Measurements from ENCODE around the gene TCF7L2. TPM values are rescaled to one million over a fixed set of nuclear protein-coding genes. Genes with fewer than 3 reads are reported as not detected.

Gene TCF7L2
- total RNA-seq, 1 experiment from 2014 or later = 2.6 TPM

DNA sequence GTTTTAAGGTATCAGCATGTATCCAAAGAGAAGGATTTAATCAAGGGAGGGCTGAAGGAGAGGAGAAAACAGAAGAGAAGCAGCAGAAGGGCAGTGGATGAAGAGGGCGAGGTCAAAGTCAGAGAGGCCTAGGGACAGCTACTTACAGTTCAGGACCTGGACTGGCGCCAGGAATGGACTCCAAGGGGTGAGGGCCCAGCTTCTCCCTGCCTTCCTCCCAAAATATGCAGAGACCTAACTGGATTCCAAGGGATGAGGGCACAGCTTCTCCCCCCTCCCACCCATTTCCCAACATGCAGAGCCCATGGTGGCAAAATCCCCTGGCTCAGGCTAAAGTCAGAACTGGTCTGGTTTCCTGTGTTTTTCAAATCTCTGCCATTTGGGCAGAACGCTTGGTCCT, 3.4 kb upstream of the TCF7L2 start:
- DNase-seq (ENCODE audit: low read depth) = no peak

GRCh38 chr10:112948196-112948595, 1.9 kb upstream of the TCF7L2 start:
- DNase-seq (ENCODE audit: low read depth) = no peak

GRCh38 chr10:112949143-112949823, 764 bp upstream of the TCF7L2 start:
- peak; percentile 38 for DNase-seq (ENCODE audit: low read depth)

GRCh38 chr10:112950714-112951358, 789 bp downstream of the TCF7L2 start:
- DNase-seq (ENCODE audit: low read depth) = peak; percentile 63

GRCh38 chr10:112951359-112952281, 1.6 kb downstream of the TCF7L2 start:
- peak; percentile 75 for DNase-seq (ENCODE audit: low read depth)

DNA sequence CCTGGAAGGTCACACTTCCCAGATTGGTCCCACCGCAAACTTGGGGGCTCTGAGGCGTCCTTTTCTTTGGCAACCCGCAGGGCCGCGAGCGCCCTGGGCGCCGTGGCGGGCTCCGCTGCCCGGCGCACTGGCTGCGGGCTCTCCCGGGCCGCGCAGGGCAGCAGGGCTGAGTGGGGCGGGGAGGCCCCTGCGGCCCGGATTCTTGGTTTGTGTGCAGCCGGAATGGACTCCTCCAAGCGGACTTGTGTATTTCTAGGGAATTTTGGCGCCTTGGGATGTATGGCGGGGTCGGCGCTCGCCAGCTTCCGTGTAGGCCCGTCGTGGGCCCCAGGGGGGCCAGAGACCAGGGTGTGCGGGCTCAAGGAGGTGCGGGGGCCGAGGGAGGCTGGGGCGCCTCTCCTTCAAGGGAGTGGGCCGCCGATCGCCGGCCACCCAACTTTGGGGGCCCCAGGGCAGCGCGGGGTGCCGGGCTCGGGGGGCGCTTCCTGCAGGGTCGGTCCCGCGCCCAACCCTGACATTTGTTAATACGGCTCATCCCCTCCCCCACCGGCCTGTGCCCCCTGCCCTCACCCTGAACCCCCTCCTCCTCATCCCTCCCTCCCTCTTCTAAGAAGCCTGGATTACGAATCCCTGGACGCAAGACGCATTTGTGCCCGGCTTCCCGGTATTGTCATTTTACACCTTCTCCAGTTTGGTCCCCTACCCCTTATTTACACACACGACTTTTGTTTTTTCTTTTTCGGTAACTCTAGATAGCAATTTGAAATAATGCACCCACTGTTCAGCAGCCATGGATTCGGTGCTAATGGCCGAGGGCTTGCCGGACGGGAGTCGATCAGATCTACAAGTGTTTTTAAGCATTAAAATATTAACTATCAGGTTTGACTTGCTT, 2.5 kb downstream of the TCF7L2 start:
- DNase-seq (ENCODE audit: low read depth) = peak; percentile 46

DNA sequence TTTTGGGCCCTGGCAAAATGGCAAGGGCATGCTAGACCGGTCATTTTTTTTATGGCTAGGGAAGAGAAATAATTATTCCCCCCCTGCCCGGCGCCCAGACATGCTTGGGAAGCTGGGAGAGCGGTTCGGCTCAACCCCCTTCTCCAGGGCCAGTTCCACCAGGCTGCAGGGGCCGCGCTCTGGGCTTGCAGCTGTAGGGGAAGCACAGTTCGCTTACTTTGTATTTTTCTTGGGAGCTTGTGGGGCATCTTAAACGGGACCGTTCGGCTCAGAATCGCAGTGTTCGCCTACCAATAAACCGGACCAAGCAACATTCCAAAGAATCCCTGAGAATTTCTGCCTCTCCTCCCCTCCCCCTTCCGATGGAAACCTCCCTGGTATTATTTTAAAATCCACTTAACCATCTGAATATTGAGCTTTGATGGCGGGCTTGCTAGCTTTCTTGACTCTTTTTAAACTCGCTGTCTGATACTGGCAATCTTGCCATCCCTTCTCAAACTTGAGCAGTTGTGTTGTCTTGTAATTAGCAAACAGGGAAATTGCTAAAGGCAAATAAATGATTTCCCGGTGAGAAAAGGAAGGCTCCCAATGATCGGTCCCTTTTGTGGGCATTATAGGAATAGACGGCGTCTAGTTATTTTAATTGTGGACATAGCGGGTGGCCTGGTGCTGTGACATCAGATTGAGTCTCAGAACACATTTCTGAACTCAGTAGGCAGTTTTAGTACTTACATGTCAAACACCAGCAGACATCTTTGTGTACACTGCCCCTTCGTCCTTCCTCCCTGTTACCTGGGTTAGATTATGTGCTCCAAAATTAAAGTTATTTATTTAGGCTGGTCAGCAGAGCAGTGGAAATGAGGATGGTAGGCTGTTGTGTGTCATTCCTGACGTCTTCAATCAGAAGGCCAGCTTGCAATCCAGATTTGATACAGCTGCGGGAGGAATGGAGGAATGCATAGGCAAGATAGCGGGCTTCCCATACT, 3.4 kb downstream of the TCF7L2 start:
- no peak for DNase-seq (ENCODE audit: low read depth)

DNA sequence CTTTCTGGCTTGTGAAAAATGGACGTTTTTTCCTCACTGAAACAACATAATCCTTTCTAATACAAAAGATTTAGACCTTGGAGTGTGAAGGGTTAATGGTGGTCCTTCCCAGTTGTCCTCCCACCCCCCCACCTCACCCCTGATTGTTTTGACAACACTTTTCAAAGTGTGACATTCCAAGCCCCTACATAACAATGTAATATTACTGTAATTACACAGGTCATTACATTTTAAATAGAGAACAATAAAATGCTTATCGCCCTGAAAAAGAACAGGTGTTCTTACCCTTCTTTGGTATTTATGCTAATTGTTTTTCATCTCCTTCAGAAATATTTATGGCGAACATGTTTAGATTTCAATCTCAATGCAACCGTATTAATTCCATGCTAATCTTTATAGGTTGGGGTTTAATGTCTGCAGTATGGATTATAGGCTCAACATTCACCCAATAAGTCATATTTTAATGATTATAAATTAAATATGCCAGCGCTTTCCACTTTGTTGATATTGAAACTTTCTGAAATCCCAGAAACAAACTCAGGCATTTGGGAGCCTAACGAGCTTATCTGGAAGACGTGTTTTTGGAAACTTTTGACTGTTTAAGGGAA, 5.0 kb downstream of the TCF7L2 start:
- no peak for DNase-seq (ENCODE audit: low read depth)

DNA sequence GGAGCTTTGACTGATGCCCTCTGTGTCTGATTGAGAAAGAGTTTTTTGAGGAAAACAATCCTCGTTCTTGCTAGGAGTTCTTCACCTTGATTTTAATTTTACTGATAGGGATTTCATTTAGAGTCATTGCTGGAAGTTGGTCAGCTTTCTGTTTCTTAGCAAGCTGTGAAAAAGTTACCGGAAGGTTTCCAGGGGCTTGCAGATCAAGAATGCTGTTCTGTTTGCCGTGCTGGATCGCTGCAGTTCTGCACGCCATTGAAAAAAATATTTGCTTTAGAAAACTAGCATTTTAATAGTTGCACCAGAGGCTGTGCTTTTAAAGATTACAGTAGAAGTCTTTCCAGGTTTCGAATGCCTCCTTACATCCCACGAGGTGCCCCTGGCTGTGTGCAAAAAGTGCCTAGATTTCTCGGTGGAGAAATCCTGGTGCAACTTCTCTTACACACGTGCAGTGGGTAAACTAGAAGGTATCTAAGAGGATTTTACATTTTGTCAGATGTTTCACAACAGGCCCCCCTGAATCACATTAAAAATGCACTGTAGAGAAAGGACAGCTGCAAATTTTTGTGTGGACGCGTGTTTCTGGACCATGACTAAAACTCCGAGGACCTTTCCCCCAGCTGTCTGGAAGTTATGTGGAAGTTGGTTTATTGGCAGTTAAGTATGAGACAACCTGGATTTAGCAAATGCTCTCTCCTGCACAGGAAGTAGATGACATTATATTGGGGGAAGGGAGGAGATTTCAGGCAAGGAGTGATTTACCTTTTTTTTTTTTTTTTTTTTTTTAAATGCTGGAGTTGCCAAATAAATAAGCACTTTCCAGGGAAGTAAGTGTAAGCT, 5.8 kb downstream of the TCF7L2 start:
- peak; percentile 68 for DNase-seq (ENCODE audit: low read depth)

DNA sequence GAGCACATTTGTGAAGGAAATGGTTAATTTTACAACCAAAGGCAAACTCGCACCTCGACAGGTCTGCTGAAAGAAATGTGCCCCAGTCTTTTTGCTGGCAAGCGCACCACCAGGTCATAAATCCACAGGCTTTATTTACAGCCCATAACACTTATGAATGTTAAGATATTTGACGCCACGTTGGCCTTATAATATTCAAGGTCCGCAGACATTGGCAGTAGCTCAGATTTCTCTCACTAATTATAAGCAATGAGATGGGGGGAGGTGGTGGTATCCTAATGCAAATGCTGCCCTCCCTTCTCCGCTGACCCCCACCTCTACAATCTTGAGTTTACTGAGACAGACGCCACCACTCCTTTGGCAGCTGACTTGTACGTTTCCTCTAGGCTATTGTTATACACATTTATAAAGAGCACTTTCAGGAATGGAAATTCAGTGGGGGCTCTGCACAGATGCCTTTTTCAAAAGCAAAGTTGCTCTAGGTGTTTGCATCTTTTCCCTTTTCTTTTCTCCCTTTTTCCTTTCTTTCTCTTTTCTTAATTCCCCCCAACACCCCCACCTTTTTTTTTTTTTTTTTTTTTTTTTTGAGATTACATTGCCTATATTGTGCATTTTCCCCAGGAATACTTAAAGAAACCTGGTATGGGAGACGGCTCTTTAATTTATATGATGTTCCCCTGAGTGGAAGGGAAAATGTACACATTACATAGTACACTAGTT, 6.7 kb downstream of the TCF7L2 start:
- peak; percentile 29 for DNase-seq (ENCODE audit: low read depth)

- peak; percentile 17 for DNase-seq (ENCODE audit: low read depth)
Measured at GRCh38 chr10:112957640-112958092, 7.6 kb downstream of the TCF7L2 start.

DNA sequence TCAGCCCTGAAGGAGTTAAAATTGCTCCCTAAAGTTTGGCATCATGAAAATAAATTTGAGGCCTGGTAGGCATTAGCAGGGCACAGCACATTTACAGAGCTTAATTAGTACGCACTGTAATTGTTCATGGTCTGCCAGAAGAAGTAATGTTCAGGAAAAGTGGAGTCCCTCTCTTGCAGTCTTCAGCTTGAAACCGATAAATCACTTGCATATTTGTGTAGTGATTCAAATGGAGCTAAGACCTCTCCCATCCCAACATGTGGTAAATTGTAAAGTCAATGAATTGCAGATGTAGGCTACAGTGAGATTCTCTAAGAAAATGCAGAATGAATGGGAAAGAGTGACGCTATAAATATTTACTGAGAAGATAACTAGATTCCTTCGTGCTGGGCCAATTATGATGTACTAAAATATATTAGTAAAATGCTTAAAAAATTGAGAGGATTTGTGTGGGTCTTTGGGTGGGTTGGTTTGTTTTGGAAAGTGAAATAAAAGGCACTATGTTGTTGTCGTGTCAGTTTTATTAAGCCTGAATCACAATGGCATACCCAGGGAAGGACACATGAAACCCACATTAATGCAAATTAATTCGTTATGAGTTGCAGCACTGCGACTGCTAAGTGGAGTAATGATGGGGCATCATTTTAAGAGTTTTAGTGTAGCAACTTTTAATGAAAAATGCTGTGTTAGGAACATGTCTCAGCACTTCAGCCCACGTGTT, 8.4 kb downstream of the TCF7L2 start:
- peak; percentile 83 for DNase-seq (ENCODE audit: low read depth)

DNA sequence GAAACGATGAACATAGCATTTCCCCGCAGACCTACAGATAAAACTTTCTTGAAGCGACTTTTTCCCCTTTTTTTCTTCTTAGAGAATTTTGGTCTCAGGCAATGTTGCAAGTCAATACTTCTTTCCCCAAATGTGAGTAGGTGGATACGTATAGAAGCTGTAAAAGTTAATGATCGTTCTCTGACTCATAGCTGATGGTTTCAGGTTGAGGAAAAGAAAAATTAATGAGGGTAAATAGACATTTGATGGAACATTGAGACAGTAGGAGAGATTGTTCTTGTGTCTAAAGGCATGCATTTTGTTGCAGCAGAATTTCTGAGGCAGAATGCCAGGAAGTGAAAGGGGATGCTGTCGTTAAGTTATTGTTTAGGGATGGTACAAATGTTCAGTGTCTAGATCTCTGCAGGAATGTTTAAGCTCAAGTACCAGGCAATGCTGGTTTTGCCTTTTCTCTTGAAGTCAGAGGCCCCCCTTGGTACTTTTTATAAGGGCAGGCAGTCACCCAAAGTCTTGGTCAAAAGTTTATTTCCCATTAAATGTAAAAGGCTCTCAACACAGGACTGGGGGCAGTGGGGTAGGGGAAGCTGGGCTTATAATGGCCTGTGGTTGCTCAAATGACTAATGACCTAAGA, 9.3 kb downstream of the TCF7L2 start:
- DNase-seq (ENCODE audit: low read depth) = peak; percentile 51

DNA sequence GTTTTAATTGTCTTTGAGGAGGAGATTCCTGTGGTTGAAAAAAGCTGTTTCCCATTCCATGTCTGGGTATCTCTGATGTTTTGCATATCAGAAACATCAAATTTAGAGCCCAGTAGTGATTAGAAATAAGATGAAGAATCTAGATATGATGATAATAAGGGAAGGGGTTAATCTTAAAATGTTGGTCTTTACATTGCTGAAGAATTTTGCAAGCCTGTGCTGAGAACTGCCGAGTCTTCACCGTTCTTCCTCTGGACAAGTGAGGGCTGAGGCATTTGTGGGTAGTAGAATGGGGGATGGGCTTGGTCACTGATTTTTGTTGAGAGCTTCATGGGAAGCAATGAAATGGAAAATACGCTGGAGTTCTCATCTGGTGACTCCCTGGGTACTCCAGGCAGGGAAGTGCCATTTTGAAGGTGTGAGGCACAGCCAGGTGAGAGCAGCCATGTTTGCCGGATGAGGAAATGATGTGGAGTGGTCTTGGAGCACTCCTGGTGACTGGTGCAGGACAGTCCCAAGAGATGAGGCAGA, 10.2 kb downstream of the TCF7L2 start:
- peak; percentile 55 for DNase-seq (ENCODE audit: low read depth)

GRCh38 chr10:112961609-112962008, 11.6 kb downstream of the TCF7L2 start:
- no peak for DNase-seq (ENCODE audit: low read depth)

- no peak for DNase-seq (ENCODE audit: low read depth)
Measured at GRCh38 chr10:112962343-112962742, 12.3 kb downstream of the TCF7L2 start.

DNA sequence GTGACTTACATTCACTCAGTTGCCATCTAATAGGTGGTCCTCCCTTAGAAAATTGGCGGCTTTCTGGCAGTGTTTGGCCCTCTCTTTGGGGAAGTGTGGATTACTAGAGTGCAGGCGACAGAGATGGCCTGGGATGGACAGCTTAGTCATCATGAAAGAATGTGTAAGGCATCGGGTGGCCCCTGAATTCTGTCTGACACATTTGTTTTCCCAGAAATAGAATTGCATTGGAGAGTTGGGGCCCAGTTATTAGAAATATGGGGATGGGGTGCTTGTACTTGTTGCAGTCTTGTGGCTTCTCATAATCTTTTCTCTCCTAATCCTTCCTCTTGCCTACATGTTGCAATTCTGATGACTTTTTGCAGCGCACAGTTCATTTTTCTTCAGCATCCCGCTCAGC, 13.8 kb downstream of the TCF7L2 start:
- DNase-seq (ENCODE audit: low read depth) = peak; percentile 72

Measured in M059J (cell line).